GM06990 (cell line): Measurements from ENCODE around the gene HBQ1.

Source experiments
- DNase-seq: peaks from one replicate; pipeline ENCODE4 v3.0.0-alpha.2; 2011; ENCODE audit not compliant: insufficient read length; ENCODE audit errors: extremely low read depth
- H3K27me3 ChIP-seq: replicated peaks from 2 replicates; pipeline ENCODE4 v1.6.0; 2011; ENCODE audit warnings: low read length; ENCODE audit not compliant: control insufficient read depth, insufficient read depth
- H3K36me3 ChIP-seq: 2 replicates; pipeline ENCODE4 v1.5.1; 2011; ENCODE audit warnings: low read length; ENCODE audit not compliant: control insufficient read depth, insufficient read depth
- H3K4me3 ChIP-seq: replicated peaks from 2 replicates; pipeline ENCODE4 v1.5.1; 2011; ENCODE audit warnings: low read depth, mild to moderate bottlenecking, control low read depth, low read length
- CTCF ChIP-seq: IDR thresholded peaks from 2 replicates; pipeline ENCODE4 v1.5.1; 2011; ENCODE audit warnings: low read length, control low read depth, mild to moderate bottlenecking, inconsistent platforms; ENCODE audit not compliant: insufficient read depth, poor library complexity, severe bottlenecking

HBQ1 gene

GRCh38 chr16:164827-165538 lies 15.3 kb upstream of the HBQ1 start:
- no peak overlapping the region for H3K4me3 ChIP-seq
- peaks cover 2% of the 10 kb centered on the region; the same call in 1 of the 2 replicates for H3K27me3 ChIP-seq
- no peak for DNase-seq
- no peaks in the 10 kb centered on the region for H3K36me3 ChIP-seq
- TF ChIP-seq CTCF: no peak

- H3K4me3 ChIP-seq: no peak within 1 kb of the TSS
- H3K36me3 ChIP-seq: no peaks in the 10 kb centered on the region
- no peak for DNase-seq
- peaks cover 2% of the 10 kb centered on the region; the same call in 1 of the 2 replicates for H3K27me3 ChIP-seq
- TF ChIP-seq CTCF: no peak
These were observed 14.5 kb upstream of the HBQ1 start, which contains the start of gene HBM for GRCh38 chr16:165539-166374. Gene HBM (plus strand): TSS chr16:165978. CDS start chr16:165998, 20 bp downstream.

GRCh38 chr16:166375-167121 lies 13.7 kb upstream of the HBQ1 start:
- Histone ChIP-seq H3K4me3 (no peak overlapping the region), H3K27me3 (peaks cover 2% of the 10 kb centered on the region; the same call in 1 of the 2 replicates), H3K36me3 (no peaks in the 10 kb centered on the region)
- no peak for DNase-seq
- TF ChIP-seq CTCF: no peak

GRCh38 chr16:167122-167690 lies 13.1 kb upstream of the HBQ1 start:
- H3K36me3 ChIP-seq: no peaks in the 10 kb centered on the region
- no peak overlapping the region for H3K4me3 ChIP-seq
- TF ChIP-seq CTCF: no peak
- DNase-seq: no peak
- peaks cover 2% of the 10 kb centered on the region; the same call in 1 of the 2 replicates for H3K27me3 ChIP-seq

GRCh38 chr16:168424-168823 lies 11.8 kb upstream of the HBQ1 start:
- H3K36me3 ChIP-seq: no peaks in the 10 kb centered on the region
- no peak overlapping the region for H3K4me3 ChIP-seq
- H3K27me3 ChIP-seq: peaks cover 2% of the 10 kb centered on the region; the same call in 1 of the 2 replicates
- TF ChIP-seq CTCF: no peak
- DNase-seq: no peak
